ENCODE measurements around the gene IGSF23. TPM values are rescaled to one million over a fixed set of nuclear protein-coding genes. Genes with fewer than 3 reads are reported as not detected.

The IGSF23 gene
- total and polyA plus RNA-seq, 2 of the 13 experiments (the other 11 are each of a cell fraction or from before 2014, with no cell fraction given), result 2.3 to 8.8 TPM

- H3K4me1 ChIP-seq (ENCODE audit: insufficient read depth, low read length), result peaks cover 28% of the 10 kb centered on the region
- in situ Hi-C loops (cut with HindIII; ENCODE audit: extremely low pct_ligation_motif_present, low pct_unique_long_range_greater_than_20kb), result loop anchor here (10.0 kb wide), 1 partner anchor 198 kb away; the partner anchor contains the start of gene CBLC
- intact Hi-C loops (cut with micrococcal nuclease; ENCODE audit: unreplicated experiment), result loop anchor here (1.0 to 5.0 kb wide), 2 partner anchors 35 to 80 kb away; partner anchors contain the start of gene IGSF23
- no peaks in the 10 kb centered on the region for H4K20me1 ChIP-seq (ENCODE audit: insufficient read depth, low read length)
- BruUV-seq (replicated peaks), result no TSS peak
- no peaks in the 10 kb centered on the region for H3K79me2 ChIP-seq (ENCODE audit: insufficient read depth, low read length)
- 37% methylated on average over 8 of the region's 8 CpGs for WGBS (ENCODE audit: low lambda C conversion rate)
- H3K4me2 ChIP-seq (ENCODE audit: low read depth, low read length), result no peak overlapping the region
- no peak overlapping the region for H3K27ac ChIP-seq (ENCODE audit: extremely low read length, insufficient read depth, low read length)
- ChIA-PET POLR2A (interaction anchor here (0.7 to 1.3 kb wide), 7 partner anchors 11 to 86 kb away, joined by 3 to 5 read pairs (median 3); no protein-coding TSS in a partner anchor), CTCF (ENCODE audit: low intra/inter-chr PET ratio, low total read pairs) (interaction anchor here (1.2 to 2.9 kb wide), 3 partner anchors 33 to 81 kb away, joined by 4 to 27 read pairs (median 5); no protein-coding TSS in a partner anchor)
- H3K27me3 ChIP-seq (ENCODE audit: control insufficient read depth in 1 of 2, insufficient read depth in 2 of 2, low read length in 2 of 2), result no peaks in the 10 kb centered on the region
- no peaks in the 10 kb centered on the region for H3K9me3 ChIP-seq (ENCODE audit: low read length)
- H3K36me3 ChIP-seq (replicated peaks in 1 of 2; ENCODE audit: control insufficient read depth in 1 of 2, insufficient read depth in 2 of 2, low read length in 2 of 2), result no peaks in the 10 kb centered on the region
- no peak overlapping the region for H3K4me3 ChIP-seq (replicated peaks in 1 of 3; ENCODE audit: insufficient read depth in 1 of 3, low read depth in 2 of 3, low read length in 3 of 3)
- no peak overlapping the region for H2AFZ ChIP-seq (ENCODE audit: low read length)
- no peak overlapping the region for H3K9ac ChIP-seq (ENCODE audit: insufficient read depth, low read depth, low read length)
- DNase-seq (ENCODE audit: low spot score) (peak; percentile 65), FAIRE-seq (peak; percentile 89), ATAC-seq (peak; percentile 87)
- TF ChIP-seq EZH2 (conservative IDR thresholded peaks at IDR 0.05; ENCODE audit: low read depth, low read length) (no peak), RAD21 (CRISPR knock-in tag; IDR thresholded peaks at IDR 0.05) (peak; percentile 82), TFAP4 (IDR thresholded peaks at IDR 0.05; ENCODE audit: borderline replicate concordance, low read depth) (peak; percentile 40; the same call in 1 of the 2 replicates), CREB1 (IDR thresholded peaks at IDR 0.05) (no peak), CREB1 (CRISPR knock-in tag; IDR thresholded peaks at IDR 0.05) (0 out of 2 replicates have a peak, but pooled peaks have one; percentile 5), ISL2 (CRISPR knock-in tag; IDR thresholded peaks at IDR 0.05) (no peak), CTCF (CRISPR knock-in tag; IDR thresholded peaks at IDR 0.05) (peak; percentile 90), IRF2 (CRISPR knock-in tag; IDR thresholded peaks at IDR 0.05) (0 out of 2 replicates have a peak, but pooled peaks have one; percentile 21), ZKSCAN5 (CRISPR knock-in tag; IDR thresholded peaks at IDR 0.05) (no peak), SMC3 (IDR thresholded peaks at IDR 0.05; ENCODE audit: low read length) (peak; percentile 81; the same call in 1 of the 2 replicates), ZNF510 (CRISPR knock-in tag; IDR thresholded peaks at IDR 0.05; ENCODE audit: low read depth) (no peak), STAG1 (CRISPR knock-in tag; IDR thresholded peaks at IDR 0.05) (peak; percentile 88), ZSCAN30 (CRISPR knock-in tag; IDR thresholded peaks at IDR 0.05) (peak; percentile 99), SMAD3 (CRISPR knock-in tag; IDR thresholded peaks at IDR 0.05) (0 out of 2 replicates have a peak, but pooled peaks have one; percentile 41), XRCC5 (optimal IDR thresholded peaks at IDR 0.05; ENCODE audit: low read length) (peak; percentile 45), ARID5B (CRISPR knock-in tag; IDR thresholded peaks at IDR 0.05) (peak; percentile 10; the same call in 1 of the 2 replicates)
Observed at GRCh38 chr19:44576843-44577565, 36.4 kb upstream of the IGSF23 start.
